Activated T-cell treated with anti-CD3 and anti-CD28 coated beads, Interleukin-2, amount 50 U/mL, for 24 hours (primary cell): ENCODE measurements around the gene ARPP19.
"Not testable (repeated sequence)": the region's sequence is repeated elsewhere in the genome, so short reads cannot be mapped to it uniquely, and the experiment has no call there.

Experiments
- DNase-seq: peaks from one replicate; pipeline ENCODE4 v3.0.0-alpha.2; 2020
- H3K27ac Mint-ChIP-seq: 2 replicates; pipeline ENCODE4 v1.8.0; 2020; ENCODE audit warnings: mild to moderate bottlenecking, mixed read lengths
- H3K27me3 Mint-ChIP-seq: 2 replicates; pipeline ENCODE4 v1.8.0; 2020; ENCODE audit warnings: mixed read lengths
- H3K36me3 Mint-ChIP-seq: 2 replicates; pipeline ENCODE4 v1.8.0; 2020; ENCODE audit warnings: low read depth, mixed read lengths
- H3K4me1 Mint-ChIP-seq: 2 replicates; pipeline ENCODE4 v1.8.0; 2020; ENCODE audit warnings: low read depth, mixed read lengths
- H3K4me3 Mint-ChIP-seq: 2 replicates; pipeline ENCODE4 v1.8.0; 2020; ENCODE audit warnings: mild to moderate bottlenecking, moderate library complexity, mixed read lengths
- H3K9me3 Mint-ChIP-seq: 2 replicates; pipeline ENCODE4 v1.8.0; 2020; ENCODE audit warnings: mixed read lengths

The ARPP19 gene

GRCh38 chr15:52559575-52559974, 9.3 kb downstream of the ARPP19 start:
- peak overlapping the region; percentile 71 for H3K4me3 Mint-ChIP-seq
- H3K36me3 Mint-ChIP-seq = peaks cover 78% of the 10 kb centered on the region
- no peaks in the 10 kb centered on the region for H3K9me3 Mint-ChIP-seq
- peaks cover 82% of the 10 kb centered on the region for H3K4me1 Mint-ChIP-seq
- H3K27me3 Mint-ChIP-seq = no peaks in the 10 kb centered on the region
- peak; percentile 52 for DNase-seq
- peak overlapping the region; percentile 97 for H3K27ac Mint-ChIP-seq

- Mint-ChIP-seq H3K4me1 (peaks cover 79% of the 10 kb centered on the region), H3K27me3 (no peaks in the 10 kb centered on the region), H3K9me3 (no peaks in the 10 kb centered on the region), H3K36me3 (peaks cover 78% of the 10 kb centered on the region), H3K27ac (peak overlapping the region; percentile 97), H3K4me3 (peak overlapping the region; percentile 71)
- no peak for DNase-seq
Observed at GRCh38 chr15:52559022-52559421, 9.8 kb downstream of the ARPP19 start.

GRCh38 chr15:52558196-52558595, 10.6 kb downstream of the ARPP19 start:
- peak overlapping the region; percentile 71 for H3K4me3 Mint-ChIP-seq
- H3K27ac Mint-ChIP-seq = peak overlapping the region; percentile 97
- H3K36me3 Mint-ChIP-seq = peaks cover 78% of the 10 kb centered on the region
- DNase-seq = peak; percentile 59
- H3K9me3 Mint-ChIP-seq = no peaks in the 10 kb centered on the region
- H3K4me1 Mint-ChIP-seq = peaks cover 76% of the 10 kb centered on the region
- no peaks in the 10 kb centered on the region for H3K27me3 Mint-ChIP-seq

- no peak for DNase-seq
- H3K27me3 Mint-ChIP-seq = no peaks in the 10 kb centered on the region
- no peak overlapping the region for H3K4me3 Mint-ChIP-seq
- H3K36me3 Mint-ChIP-seq = peaks cover 72% of the 10 kb centered on the region
- peak overlapping the region; percentile 55 for H3K27ac Mint-ChIP-seq
- no peaks in the 10 kb centered on the region for H3K9me3 Mint-ChIP-seq
- H3K4me1 Mint-ChIP-seq = peaks cover 67% of the 10 kb centered on the region
Observed at GRCh38 chr15:52557274-52557641, 11.6 kb downstream of the ARPP19 start.

DNA sequence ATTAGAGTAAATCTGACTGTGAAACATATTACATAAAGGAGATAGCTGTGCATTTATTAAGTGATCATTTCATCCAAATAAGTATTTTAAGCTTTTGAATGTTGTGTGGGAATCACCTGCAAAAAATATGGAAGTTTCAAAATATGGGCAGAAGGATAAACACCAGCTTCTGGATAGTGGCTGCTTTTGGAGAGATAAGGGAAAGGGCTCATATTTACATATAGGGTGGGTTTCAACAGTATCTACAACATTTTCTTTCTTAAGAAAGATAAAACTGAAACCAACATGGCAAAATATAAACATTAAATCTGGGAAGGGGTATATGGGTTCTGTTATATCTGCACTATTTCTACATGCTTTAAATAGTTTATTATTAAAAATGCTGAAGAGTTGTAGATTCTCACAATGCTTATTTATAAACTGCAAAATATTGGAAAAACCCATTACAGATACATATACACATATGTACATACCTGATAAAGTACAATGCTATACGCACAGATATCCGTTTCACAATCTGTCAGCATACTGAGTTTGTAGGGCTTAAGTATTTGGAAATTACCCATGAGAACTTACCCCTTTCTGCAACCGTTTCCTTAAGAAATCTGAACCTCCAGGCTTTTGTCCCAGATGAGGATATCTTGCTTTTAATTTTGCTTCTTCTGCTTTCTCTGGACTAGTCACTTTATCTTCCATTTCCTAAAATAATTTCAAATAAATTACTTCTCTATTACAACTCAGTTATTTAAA, 12.1 kb downstream of the ARPP19 start:
- Mint-ChIP-seq H3K4me3 (no peak overlapping the region), H3K4me1 (peaks cover 62% of the 10 kb centered on the region), H3K27ac (peak overlapping the region; percentile 55), H3K27me3 (no peaks in the 10 kb centered on the region), H3K36me3 (peaks cover 78% of the 10 kb centered on the region), H3K9me3 (no peaks in the 10 kb centered on the region)
- no peak for DNase-seq

GRCh38 chr15:52552303-52552702, 16.5 kb downstream of the ARPP19 start:
- Mint-ChIP-seq H3K27ac (no peak overlapping the region), H3K4me3 (no peak overlapping the region), H3K27me3 (no peaks in the 10 kb centered on the region), H3K36me3 (peaks cover 87% of the 10 kb centered on the region), H3K9me3 (no peaks in the 10 kb centered on the region), H3K4me1 (peaks cover 24% of the 10 kb centered on the region)
- no peak for DNase-seq

DNA sequence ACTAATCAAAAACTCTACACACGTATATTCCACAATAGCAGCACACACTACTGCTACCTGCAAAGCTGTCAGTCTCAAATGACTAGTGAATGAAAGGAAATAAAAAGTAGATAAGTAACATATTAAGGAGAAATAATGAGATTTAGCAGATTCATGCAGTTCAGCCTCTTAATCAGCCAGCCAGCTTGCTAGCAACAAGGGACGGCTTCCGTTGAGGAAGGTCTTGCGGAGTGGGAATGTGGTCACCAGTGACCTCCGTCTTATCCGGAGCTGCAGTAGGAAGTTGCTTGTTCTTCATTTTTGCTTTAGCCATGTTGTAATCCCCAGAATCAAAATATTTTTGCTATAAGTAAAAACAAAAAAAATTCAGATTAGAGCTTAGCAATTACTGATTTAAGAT, 17.1 kb downstream of the ARPP19 start:
- H3K4me1 Mint-ChIP-seq = peaks cover 19% of the 10 kb centered on the region
- no peaks in the 10 kb centered on the region for H3K9me3 Mint-ChIP-seq
- DNase-seq = no peak
- no peak overlapping the region for H3K27ac Mint-ChIP-seq
- H3K36me3 Mint-ChIP-seq = peaks cover 87% of the 10 kb centered on the region
- H3K4me3 Mint-ChIP-seq = no peak overlapping the region
- H3K27me3 Mint-ChIP-seq = no peaks in the 10 kb centered on the region

DNA sequence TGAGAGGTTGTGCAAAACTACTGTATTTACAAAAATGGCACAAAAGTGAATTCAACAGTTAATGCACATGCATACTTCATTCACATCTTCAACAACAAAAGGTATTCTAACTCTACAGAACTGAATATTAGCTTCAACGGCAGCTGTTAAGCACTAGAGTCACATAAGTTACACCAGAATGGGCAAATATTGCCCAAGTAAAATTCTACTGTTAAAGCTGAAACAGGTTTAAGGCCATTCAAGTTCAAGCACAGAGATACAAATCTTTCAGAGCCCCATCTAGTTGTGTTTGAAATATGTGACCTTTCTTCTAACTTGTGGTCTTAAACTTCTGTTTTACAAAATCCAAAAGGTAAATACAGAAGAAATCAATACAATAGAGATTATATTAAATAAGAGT, 17.6 kb downstream of the ARPP19 start:
- DNase-seq, H3K27ac Mint-ChIP-seq, H3K9me3 Mint-ChIP-seq, H3K4me3 Mint-ChIP-seq, H3K27me3 Mint-ChIP-seq: not testable (repeated sequence)
- Mint-ChIP-seq H3K4me1 (peaks cover 13% of the 10 kb centered on the region), H3K36me3 (peaks cover 87% of the 10 kb centered on the region)

- H3K36me3 Mint-ChIP-seq = peaks cover 54% of the 10 kb centered on the region
- no peaks in the 10 kb centered on the region for H3K27me3 Mint-ChIP-seq
- no peak overlapping the region for H3K4me3 Mint-ChIP-seq
- DNase-seq = no peak
- H3K9me3 Mint-ChIP-seq = no peaks in the 10 kb centered on the region
- no peaks in the 10 kb centered on the region for H3K4me1 Mint-ChIP-seq
- no peak overlapping the region for H3K27ac Mint-ChIP-seq
Observed at GRCh38 chr15:52546031-52546751, 22.6 kb downstream of the ARPP19 start.

DNA sequence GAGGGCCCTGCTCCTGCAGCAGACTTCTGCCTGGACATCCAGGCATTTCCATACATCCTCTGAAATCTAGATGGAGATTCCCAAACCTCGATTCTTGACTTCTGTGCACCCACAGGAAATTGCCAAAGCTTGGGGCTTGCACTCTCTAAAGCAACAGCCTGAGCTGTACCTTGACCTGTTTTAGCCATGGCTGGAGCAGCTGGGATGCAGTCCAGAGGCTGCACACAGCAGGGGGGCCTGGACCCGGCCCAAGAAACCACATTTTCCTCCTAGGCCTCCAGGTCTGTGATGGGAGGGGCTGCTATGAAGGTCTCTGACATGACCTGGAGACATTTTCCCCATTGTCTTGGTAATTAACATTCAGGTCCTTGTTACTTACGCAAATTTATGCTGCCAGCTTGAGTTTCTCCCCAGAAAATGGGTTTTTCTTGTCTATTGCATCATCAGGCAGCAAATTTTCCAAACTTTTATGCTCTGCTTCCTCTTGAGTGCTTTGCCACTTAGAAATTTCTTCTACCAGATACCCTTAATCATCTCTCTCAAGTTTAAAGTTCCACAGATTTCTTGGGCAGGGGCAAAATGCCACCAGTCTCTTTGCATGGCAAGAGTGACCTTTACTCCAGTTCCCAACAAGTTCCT, 28.3 kb downstream of the ARPP19 start:
- Mint-ChIP-seq H3K4me1 (peaks cover 4% of the 10 kb centered on the region), H3K9me3 (no peaks in the 10 kb centered on the region), H3K4me3 (no peak overlapping the region)

DNA sequence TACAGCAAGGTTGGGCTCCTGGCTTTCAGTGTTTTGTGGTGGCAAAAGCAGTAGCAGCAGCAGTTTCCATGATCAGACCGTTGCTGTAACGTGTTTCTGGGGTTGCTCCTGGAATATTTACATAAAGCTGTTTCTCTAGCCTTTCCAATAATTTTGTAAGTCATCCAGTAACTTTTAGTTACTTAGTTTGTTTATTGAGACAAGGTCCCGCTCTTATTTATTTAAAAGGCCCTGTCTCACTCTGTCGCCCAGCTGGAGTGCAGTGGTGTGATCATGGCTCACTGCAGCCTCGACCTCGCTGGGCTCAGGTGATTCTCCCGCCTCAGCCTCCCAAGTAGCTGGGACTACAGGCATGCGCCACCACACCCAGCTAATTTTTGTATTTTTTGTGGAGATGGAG, 31.4 kb downstream of the ARPP19 start:
- no peak overlapping the region for H3K27ac Mint-ChIP-seq
- no peaks in the 10 kb centered on the region for H3K27me3 Mint-ChIP-seq
- DNase-seq = no peak
- no peaks in the 10 kb centered on the region for H3K36me3 Mint-ChIP-seq
- H3K9me3 Mint-ChIP-seq = no peaks in the 10 kb centered on the region
- peaks cover 9% of the 10 kb centered on the region for H3K4me1 Mint-ChIP-seq
- no peak overlapping the region for H3K4me3 Mint-ChIP-seq

More for the DNA sequence above, 28.3 kb downstream of the ARPP19 start:
- Mint-ChIP-seq H3K36me3 (peaks cover under 1% of the 10 kb centered on the region), H3K27ac (no peak overlapping the region), H3K27me3 (no peaks in the 10 kb centered on the region)
- DNase-seq = no peak

DNA sequence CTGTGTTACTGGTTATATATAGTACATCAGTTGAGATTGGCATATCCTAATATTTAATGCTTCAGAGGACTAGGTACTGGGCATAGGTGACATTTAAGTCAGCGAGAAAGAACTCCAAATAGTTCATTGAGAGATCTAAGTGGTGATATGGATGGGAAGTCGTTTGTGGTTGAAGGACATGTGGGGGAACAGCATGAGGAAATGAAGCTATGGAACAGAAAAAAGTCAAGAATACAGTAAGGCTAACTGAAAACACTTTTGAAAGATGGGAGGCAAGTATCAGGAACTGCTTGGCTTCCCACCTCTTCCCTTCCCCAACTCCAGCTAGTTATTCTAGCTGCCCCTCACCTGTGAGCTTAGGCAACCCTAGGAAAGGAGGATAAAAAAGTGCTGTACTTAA, 36.4 kb downstream of the ARPP19 start:
- H3K27me3 Mint-ChIP-seq = no peaks in the 10 kb centered on the region
- no peak for DNase-seq
- H3K4me1 Mint-ChIP-seq = peaks cover 26% of the 10 kb centered on the region
- no peaks in the 10 kb centered on the region for H3K9me3 Mint-ChIP-seq
- peaks cover 4% of the 10 kb centered on the region for H3K36me3 Mint-ChIP-seq
- H3K4me3 Mint-ChIP-seq = no peak overlapping the region
- H3K27ac Mint-ChIP-seq = no peak overlapping the region

DNA sequence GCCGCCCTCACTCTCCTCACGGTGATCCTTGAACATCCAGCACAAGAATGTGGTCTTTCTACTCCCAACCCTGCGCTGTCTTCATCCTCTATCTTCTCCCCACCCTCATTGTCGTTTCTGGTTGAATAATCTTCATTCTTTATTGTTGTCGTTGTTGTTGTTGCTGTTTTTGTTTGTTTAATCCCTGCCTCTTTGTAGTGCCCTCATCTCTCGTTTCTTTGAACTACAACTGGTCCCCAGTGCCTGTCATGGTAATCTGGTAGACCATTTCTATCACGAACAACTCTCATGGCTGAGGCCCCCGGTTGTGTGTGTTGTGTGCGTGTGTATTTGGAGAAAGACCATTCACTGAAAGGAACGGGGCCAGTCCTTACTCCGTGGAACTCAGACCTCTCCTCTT, 38.9 kb downstream of the ARPP19 start:
- H3K27ac Mint-ChIP-seq = peak overlapping the region; percentile 82
- H3K9me3 Mint-ChIP-seq = no peaks in the 10 kb centered on the region
- no peak for DNase-seq
- H3K27me3 Mint-ChIP-seq = no peaks in the 10 kb centered on the region
- H3K36me3 Mint-ChIP-seq = peaks cover 4% of the 10 kb centered on the region
- H3K4me1 Mint-ChIP-seq = peaks cover 32% of the 10 kb centered on the region
- peak overlapping the region; percentile 64 for H3K4me3 Mint-ChIP-seq

- peak; percentile 62 for DNase-seq
- peaks cover 32% of the 10 kb centered on the region for H3K4me1 Mint-ChIP-seq
- peak overlapping the region; percentile 64 for H3K4me3 Mint-ChIP-seq
- H3K36me3 Mint-ChIP-seq = peaks cover 4% of the 10 kb centered on the region
- H3K27me3 Mint-ChIP-seq = no peaks in the 10 kb centered on the region
- H3K27ac Mint-ChIP-seq = peak overlapping the region; percentile 82
- H3K9me3 Mint-ChIP-seq = no peaks in the 10 kb centered on the region
Observed at GRCh38 chr15:52529341-52529924, 39.4 kb downstream of the ARPP19 start.
